Stimulated activated CD8-positive, alpha-beta memory T cell treated with anti-CD3 and anti-CD28 coated beads, Interleukin-4, amount 100 ng/mL, for 1 hour (primary cell): ENCODE data around the gene MORF4L1.
"Not testable (repeated sequence)": the region's sequence is repeated elsewhere in the genome, so short reads cannot be mapped to it uniquely, and the experiment has no call there.

ENCODE experiments used
- DNase-seq, 2 donors: peaks; one replicate each; pipeline ENCODE4 v3.0.0-alpha.2; 2020; ENCODE audit warnings: low read depth in 2 of 2, low spot score in 1 of 2

MORF4L1 gene

DNA sequence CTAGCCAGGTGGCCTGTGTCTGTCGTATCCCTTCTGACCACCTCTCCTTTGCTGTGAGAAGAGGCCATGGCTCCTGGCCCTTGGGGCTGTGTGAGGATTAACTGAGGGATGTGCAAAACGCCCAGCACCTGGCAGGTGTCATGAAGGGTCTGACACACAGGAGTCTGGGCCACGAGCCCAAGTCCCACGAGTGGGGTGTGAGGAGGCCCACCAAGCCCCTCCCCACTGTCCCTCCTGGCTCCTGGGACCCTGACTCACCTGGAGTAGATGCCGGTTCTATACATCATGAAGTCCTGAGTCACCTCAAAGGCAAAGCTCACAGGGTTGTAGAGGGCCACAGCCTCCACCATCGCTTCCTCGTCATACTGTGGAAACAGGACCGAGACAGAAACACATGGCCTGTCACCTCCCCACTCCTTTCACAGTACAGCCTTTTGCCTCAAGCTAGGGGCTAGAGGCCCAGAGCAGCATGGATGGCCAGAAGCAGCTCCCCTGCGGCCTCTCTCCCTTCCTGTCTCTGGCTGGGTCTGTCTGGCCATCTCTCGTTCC is 52.5 kb downstream of the MORF4L1 start:
- DNase-seq, result no peak

- DNase-seq, result no peak
These were observed 53.5 kb downstream of the MORF4L1 start for GRCh38 chr15:78925956-78926743.

GRCh38 chr15:78927077-78927790 is 54.5 kb downstream of the MORF4L1 start:
- no peak for DNase-seq

- DNase-seq, result not testable (repeated sequence)
These were observed 55.5 kb downstream of the MORF4L1 start for GRCh38 chr15:78928176-78928575.

GRCh38 chr15:78928616-78929093 is 56.0 kb downstream of the MORF4L1 start:
- DNase-seq, result no peak

- no peak for DNase-seq
These were observed 57.0 kb downstream of the MORF4L1 start for GRCh38 chr15:78929536-78930264.

DNA sequence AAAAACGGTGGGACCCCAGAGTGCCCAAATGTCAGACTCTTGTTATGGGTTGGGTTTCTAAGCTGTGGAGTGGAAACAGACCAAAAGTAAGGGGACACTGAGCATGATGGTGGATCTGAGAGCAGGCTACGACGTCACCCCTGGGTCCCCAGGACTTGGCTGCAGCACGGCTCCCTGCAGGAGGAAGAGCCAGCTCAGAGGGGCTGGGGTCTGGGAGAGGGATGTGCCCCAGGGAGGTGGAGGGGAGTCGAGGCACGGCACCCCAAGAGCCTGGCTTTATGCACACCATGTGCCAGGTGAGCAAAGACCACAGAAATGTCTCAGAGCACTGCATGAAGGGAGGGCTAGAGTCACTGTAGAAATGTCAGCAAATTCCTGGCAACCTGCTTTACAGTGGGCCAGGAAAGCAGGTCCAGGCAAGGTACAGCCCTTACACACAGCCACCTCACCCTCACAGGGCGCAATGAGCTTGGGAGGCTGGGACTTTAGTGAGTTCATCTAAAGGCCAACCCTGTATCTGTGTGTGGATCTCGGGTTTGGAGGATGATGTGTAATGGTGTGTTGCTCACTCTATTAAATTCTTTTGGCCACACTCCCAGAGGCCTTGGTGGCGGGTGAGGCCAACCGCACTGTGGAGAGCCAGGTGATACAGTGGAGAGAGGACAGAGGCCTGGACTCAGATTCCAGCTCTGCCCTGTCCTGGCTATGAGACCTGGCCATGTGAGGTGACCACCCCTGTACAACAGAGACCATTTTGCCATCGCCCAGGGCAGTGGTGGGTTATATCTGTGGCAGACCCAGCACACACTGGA is 58.1 kb downstream of the MORF4L1 start:
- DNase-seq, result no peak

DNA sequence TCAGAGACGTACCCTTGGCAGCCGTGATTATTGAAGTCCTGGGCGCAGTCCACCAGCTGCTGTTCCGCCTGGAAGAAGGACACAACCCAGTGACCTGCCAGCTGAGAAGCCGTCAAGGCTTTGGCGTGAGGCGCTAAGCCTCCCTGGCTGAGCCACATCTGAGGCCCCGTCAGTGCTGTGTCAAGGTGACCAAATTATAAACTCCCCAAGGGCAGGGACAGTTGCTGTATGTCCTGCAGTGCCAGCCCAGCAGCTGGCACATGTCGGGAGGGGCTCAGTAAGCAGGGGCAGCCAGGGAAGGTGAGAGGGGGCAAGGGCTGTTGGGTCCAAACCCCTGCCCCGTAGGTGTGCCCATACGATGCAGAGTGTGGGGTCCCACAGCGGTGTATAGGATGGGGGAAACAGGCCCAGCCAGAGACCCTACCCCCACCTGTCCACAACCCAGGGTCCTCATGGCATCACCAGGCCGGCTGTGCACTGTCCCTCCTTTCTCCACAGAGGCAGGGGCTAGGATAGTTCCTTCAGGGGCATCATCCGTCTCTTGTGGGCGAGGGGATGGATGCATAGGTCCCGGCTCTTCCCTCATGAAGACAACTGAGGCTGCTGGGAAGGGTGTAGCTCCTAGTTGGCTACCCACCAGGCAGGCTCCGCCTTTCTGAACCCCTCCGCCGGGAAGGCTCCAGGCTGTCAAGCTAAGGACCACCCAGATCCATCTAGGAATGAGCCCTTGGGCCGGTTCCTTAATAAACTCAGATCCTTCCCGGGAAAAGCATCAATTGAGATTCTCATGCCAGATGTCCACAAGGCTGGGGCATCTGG is 59.0 kb downstream of the MORF4L1 start:
- no peak for DNase-seq

- DNase-seq, result no peak
These were observed 59.6 kb downstream of the MORF4L1 start for GRCh38 chr15:78932258-78932808.

DNA sequence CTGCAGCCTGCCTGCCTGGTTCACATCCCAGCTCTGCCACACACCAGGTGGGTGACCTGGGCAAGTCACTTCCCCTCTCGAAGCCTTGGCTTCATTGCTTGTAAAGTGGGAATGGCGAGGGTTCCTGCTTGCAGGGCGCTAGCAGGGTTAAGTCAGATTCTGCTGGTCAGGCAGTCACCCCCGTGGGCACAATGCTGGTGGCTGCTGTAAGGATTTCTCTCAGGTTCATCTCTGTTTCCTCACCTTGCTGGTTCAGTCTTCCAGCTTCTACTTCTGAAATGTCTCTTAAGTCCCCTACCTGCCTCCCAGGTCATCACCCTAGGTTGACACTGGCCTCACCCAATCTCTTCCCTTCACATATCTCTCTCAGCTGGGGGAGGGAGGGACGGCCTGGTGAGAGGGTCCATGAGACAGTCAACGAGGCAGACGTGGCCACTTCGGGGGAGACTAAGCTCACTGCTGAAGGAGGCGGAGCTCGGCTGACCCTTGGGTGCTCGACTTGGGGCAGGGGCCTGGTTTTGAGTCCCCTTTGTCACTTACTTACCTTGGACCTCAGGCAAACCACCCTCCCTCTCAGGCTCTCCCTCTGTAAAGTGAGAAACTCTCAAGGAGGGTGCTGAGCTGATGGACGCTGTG is 60.6 kb downstream of the MORF4L1 start:
- DNase-seq, result no peak

DNA sequence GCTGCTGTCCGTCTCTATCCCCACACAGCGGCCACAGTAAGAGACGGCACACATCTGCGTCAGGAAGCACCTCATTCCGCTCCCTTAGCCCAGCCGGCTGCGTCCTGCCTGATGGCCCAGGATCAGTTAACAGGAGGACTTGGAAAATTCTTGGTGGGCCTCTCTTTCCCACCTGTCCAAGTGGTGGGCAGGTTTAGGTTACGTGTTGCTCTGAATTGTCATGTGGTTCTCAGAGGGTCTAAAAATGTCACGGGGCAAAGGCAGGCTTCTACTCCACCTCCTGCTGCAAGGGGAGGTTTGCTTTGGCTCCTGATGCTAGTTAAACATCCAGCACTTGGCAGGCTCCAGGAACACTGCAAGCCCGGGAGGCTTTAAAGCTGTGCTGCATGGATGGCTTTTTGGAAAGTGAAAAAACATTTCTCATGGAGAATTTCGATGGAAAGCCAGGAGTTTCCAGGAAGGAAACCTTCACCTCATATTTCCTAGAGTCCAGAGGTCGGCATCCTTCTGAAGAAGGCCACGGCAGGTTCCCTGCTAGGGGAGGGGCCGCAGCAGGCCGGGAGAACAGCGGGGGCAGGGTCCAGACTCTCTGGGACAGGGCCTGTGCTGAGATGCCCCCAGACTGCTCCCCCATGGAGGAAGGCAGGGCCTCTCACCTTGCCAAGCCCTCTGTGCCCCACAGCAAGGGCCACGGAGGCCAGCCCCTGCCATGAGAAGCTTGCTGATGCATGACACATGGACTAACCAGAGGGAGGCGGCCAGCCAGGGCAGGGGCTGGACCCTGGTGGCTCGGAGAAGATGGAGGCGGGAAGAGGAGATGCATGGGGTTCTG is 61.3 kb downstream of the MORF4L1 start:
- DNase-seq, result no peak

DNA sequence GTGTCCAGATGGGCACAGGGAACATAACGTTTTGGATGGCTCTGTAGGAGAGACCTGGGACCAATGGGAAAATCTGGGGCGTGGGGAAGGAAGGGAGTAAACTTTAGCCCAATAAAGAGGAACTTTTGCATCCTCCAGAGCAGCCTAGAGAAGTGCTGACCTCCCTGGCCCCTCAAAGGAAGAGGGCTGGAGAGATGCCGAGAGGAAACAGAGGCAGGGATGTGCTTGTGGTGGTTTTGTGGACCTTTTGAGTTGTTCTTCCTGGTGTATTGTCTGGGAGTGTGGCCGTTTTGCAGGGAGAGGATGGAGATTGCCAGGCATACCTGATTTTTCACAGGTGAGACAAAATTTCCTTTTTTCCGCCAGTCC is 61.9 kb downstream of the MORF4L1 start:
- no peak for DNase-seq

DNA sequence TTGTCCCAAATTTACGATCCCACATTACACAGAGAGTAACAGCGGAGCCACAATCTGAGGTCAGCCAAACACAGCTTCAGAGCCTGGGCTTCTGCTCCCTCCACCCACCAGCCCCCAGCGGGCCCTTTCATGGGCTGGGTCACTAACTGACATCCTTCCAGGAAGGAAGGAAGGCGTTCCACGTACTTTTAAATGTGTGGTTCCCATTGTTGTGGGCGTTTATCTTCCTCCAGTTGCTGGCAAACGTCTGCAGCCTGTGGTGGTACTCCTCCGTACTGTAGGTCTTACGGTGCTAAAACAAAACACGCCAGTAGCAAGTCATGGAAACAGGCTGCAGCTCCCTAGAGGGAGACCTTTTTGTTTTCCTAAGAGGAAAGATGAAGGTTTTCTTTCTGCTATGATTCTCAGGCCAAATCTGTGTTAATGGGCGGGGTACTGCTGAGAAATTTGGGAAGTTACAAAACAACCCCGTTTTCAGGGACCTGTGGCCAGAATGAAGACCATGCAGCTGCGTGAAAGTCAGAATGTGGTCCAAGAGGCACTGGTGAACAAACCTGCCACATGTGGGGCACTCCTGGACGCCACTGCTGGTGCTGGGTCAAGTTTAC is 64.5 kb downstream of the MORF4L1 start:
- no peak for DNase-seq

- no peak for DNase-seq
These were observed 66.2 kb downstream of the MORF4L1 start for GRCh38 chr15:78938658-78939488.

- DNase-seq, result no peak
These were observed 70.1 kb downstream of the MORF4L1 start for GRCh38 chr15:78942741-78943140.

- DNase-seq, result no peak
These were observed 71.0 kb downstream of the MORF4L1 start for GRCh38 chr15:78943692-78944091.

- no peak for DNase-seq
These were observed 71.5 kb downstream of the MORF4L1 start for GRCh38 chr15:78944202-78944625.
